ENCODE measurements around the gene FBF1. TPM values are rescaled to one million over a fixed set of nuclear protein-coding genes. Genes with fewer than 3 reads are reported as not detected.

FBF1 gene
- total RNA-seq, 1 experiment from 2014 or later = 8.3 TPM

- no peaks in the 10 kb centered on the region for H3K79me2 ChIP-seq (ENCODE audit: insufficient read depth, low read length)
- H2AK5ac ChIP-seq (ENCODE audit: insufficient read length, low read length) = no peak overlapping the region
- no peak overlapping the region for H2BK120ac ChIP-seq (ENCODE audit: low read depth, low read length, poor library complexity, severe bottlenecking)
- no peak overlapping the region for H4K5ac ChIP-seq (ENCODE audit: insufficient read length, low read depth, low read length)
- H3T11ph ChIP-seq (ENCODE audit: low read length) = no peak overlapping the region
- H3K36me3 Mint-ChIP-seq (ENCODE audit: insufficient read depth in 1 of 3, low read depth in 3 of 3) = peaks cover 0 to 21% (median 10%) of the 10 kb centered on the region in 3 experiments; a peak in 6 of 7 replicates
- no peaks in the 10 kb centered on the region for H3K9me3 Mint-ChIP-seq
- DNase-seq = no peak
- H3K23me2 ChIP-seq (ENCODE audit: insufficient read length, low read depth, low read length, poor library complexity, severe bottlenecking) = no peaks in the 10 kb centered on the region
- no peak overlapping the region for H3K14ac ChIP-seq (ENCODE audit: insufficient read depth, low read length)
- H3K18ac ChIP-seq (ENCODE audit: insufficient read length, low read depth, low read length) = no peak overlapping the region
- no peaks in the 10 kb centered on the region for H4K20me1 ChIP-seq (ENCODE audit: control insufficient read depth, insufficient read depth, insufficient read length)
- H3K27me3 Mint-ChIP-seq (ENCODE audit: low read depth) = no peaks in the 10 kb centered on the region
- TF ChIP-seq, protein P1, sequence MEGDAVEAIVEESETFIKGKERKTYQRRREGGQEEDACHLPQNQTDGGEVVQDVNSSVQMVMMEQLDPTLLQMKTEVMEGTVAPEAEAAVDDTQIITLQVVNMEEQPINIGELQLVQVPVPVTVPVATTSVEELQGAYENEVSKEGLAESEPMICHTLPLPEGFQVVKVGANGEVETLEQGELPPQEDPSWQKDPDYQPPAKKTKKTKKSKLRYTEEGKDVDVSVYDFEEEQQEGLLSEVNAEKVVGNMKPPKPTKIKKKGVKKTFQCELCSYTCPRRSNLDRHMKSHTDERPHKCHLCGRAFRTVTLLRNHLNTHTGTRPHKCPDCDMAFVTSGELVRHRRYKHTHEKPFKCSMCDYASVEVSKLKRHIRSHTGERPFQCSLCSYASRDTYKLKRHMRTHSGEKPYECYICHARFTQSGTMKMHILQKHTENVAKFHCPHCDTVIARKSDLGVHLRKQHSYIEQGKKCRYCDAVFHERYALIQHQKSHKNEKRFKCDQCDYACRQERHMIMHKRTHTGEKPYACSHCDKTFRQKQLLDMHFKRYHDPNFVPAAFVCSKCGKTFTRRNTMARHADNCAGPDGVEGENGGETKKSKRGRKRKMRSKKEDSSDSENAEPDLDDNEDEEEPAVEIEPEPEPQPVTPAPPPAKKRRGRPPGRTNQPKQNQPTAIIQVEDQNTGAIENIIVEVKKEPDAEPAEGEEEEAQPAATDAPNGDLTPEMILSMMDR (conservative IDR thresholded peaks at IDR 0.05) = no peak
- no peak overlapping the region for H3K23ac ChIP-seq (ENCODE audit: insufficient read length, low read depth, low read length)
- H3K4ac ChIP-seq (ENCODE audit: low read depth, low read length) = no peak overlapping the region
- no peak overlapping the region for H2BK20ac ChIP-seq (ENCODE audit: low read depth, low read length, poor library complexity, severe bottlenecking)
- H3K27me3 ChIP-seq (ENCODE audit: insufficient read depth, low read length) = no peaks in the 10 kb centered on the region
- no peak overlapping the region for H3K9ac ChIP-seq (ENCODE audit: extremely low read depth, insufficient read length, low read length)
- no peak overlapping the region; a peak in 1 of 7 replicates for H3K27ac Mint-ChIP-seq
- peaks cover 1 to 2% of the 10 kb centered on the region in 2 experiments for H3K4me1 Mint-ChIP-seq
- no peak overlapping the region for H3K4me2 ChIP-seq (ENCODE audit: insufficient read depth, insufficient read length, low read length)
- H2AFZ ChIP-seq (ENCODE audit: low read length) = no peak overlapping the region
- WGBS (ENCODE audit: extremely low coverage, insufficient read length, low lambda C conversion rate) = no CpG with 5 or more reads among the region's 6 CpGs
- H2BK5ac ChIP-seq (ENCODE audit: insufficient read length, low read length) = no peak overlapping the region
- H4K8ac ChIP-seq (replicated peaks; ENCODE audit: insufficient read length, low read depth, low read length) = no peak overlapping the region
- H3K27ac ChIP-seq (ENCODE audit: insufficient read length, low read depth, low read length) = no peak overlapping the region
- no peak overlapping the region for H2BK12ac ChIP-seq (ENCODE audit: insufficient read length, low read depth, low read length)
- H3K4me3 Mint-ChIP-seq = no peak overlapping the region
- no peak overlapping the region for H3K56ac ChIP-seq (ENCODE audit: insufficient read length, low read depth, low read length)
- no peaks in the 10 kb centered on the region for H3K4me1 ChIP-seq (ENCODE audit: insufficient read depth, low read length)
- H3K9me3 ChIP-seq (ENCODE audit: control insufficient read depth, low read depth, low read length) = no peaks in the 10 kb centered on the region
- H3K79me1 ChIP-seq (ENCODE audit: insufficient read depth, low read depth, low read length, poor library complexity, severe bottlenecking) = no peaks in the 10 kb centered on the region
- no peak overlapping the region for H4K91ac ChIP-seq (ENCODE audit: insufficient read length, low read depth, low read length)
- H2BK15ac ChIP-seq (ENCODE audit: low read depth, low read length) = no peak overlapping the region
Measured at GRCh38 chr17:75965468-75965867, 24.6 kb upstream of the FBF1 start.

All from H9 (cell line).